SH-SY5Y (cell line): ENCODE data around the gene PROSER3.

Experiments
- GATA2 ChIP-seq: IDR thresholded peaks from 2 replicates; pipeline ENCODE4 v1.6.1; 2011; ENCODE audit warnings: mild to moderate bottlenecking, low read depth, low read length
- GATA3 ChIP-seq: IDR thresholded peaks from 2 replicates; pipeline ENCODE4 v1.6.1; 2011; ENCODE audit warnings: low read depth, mild to moderate bottlenecking, low read length, moderate library complexity

DNA sequence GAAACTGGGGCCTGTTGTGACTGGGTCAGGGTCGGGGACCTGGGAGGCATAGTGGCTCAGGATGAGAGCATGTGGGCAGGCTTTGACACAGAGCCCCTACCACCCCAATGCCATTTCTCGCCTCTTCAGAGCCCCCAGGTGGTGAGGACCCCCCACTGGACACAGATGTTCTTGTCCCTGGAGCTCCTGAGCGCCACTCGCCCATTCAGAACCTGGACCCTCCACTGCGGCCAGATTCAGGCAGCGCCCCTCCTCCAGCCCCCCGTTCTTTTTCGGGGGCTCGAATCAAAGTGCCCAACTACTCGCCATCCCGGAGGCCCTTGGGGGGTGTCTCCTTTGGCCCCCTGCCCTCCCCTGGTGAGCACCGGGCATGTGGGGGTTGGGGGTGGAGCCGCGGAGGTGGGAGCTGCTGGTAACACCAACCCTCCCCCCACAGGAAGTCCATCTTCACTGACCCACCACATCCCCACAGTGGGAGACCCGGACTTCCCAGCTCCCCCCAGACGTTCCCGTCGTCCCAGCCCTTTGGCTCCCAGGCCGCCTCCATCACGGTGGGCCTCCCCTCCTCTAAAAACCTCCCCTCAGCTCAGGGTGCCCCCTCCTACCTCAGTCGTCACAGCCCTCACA lies 26.1 kb upstream of the PROSER3 start:
- TF ChIP-seq GATA2 (no peak), GATA3 (no peak)
